ENCODE data around the gene BABAM2. TPM values are rescaled to one million over a fixed set of nuclear protein-coding genes. Genes with fewer than 3 reads are reported as not detected.

The BABAM2 gene
- total RNA-seq, 4 donors from 2014 or later = 33.2 to 70.3 (median 38.6) TPM

DNA sequence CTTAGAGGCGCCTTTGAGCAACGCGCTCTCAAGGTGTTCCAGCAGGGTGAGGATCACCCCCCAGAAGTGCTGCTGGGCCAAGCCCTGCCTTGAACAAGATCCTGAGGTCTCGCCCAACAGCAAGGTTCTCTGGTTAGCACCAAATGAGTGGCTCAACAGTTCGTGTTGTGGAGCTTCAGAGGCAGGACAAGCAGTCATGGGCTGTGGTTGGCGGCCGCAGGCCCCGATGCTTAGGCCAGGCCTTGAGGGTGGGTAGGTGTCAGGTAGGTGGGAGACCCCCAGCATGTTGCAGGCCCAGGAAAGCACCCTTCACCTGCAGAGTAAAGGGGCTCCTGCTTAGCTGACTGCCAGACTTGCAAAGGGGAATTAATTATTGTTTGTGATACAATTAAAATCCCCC lies 431.9 kb downstream of the BABAM2 start:
- Histone ChIP-seq H3K4me3 (replicated peaks in 1 of 3) (no peak overlapping the region), H3K36me3 (no peaks in the 10 kb centered on the region), H3K4me1 (peaks cover 0 to 26% of the 10 kb centered on the region in 2 donors), H3K27me3 (no peaks in the 10 kb centered on the region), H3K27ac (no peak overlapping the region), H3K9me3 (no peaks in the 10 kb centered on the region)
- TF ChIP-seq POLR2A (IDR thresholded peaks at IDR 0.05) = no peak
- TF ChIP-seq, protein P1, sequence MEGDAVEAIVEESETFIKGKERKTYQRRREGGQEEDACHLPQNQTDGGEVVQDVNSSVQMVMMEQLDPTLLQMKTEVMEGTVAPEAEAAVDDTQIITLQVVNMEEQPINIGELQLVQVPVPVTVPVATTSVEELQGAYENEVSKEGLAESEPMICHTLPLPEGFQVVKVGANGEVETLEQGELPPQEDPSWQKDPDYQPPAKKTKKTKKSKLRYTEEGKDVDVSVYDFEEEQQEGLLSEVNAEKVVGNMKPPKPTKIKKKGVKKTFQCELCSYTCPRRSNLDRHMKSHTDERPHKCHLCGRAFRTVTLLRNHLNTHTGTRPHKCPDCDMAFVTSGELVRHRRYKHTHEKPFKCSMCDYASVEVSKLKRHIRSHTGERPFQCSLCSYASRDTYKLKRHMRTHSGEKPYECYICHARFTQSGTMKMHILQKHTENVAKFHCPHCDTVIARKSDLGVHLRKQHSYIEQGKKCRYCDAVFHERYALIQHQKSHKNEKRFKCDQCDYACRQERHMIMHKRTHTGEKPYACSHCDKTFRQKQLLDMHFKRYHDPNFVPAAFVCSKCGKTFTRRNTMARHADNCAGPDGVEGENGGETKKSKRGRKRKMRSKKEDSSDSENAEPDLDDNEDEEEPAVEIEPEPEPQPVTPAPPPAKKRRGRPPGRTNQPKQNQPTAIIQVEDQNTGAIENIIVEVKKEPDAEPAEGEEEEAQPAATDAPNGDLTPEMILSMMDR (IDR thresholded peaks at IDR 0.05) = no peak
- DNase-seq = no peak
- intact Hi-C loops (cut with DNase I) = no loop called here
- WGBS, 2 donors = 90 to 97% methylated on average over 4 to 6 of the region's 8 CpGs

DNA sequence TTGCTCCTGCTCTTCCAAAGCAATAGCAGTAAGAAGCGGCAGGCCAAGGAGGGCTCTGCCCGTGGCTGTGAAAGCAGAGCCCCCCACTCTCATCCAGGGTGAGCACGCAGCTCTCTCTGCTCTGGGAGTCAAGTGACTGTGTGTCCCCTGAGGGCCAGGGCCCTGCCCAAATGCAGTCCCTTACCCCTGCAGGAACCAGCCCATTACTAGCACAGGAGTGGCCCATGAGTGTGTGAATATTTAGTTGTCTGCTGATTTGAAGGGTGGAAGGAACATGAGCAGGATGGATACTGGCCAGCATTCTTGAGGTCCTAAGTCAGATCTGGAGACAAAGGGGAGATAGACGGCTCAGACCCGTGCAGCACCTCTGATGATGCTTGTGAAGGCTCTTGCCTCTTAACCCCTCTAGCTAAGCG lies 432.5 kb downstream of the BABAM2 start:
- H3K27ac ChIP-seq = no peak overlapping the region
- no peaks in the 10 kb centered on the region for H3K36me3 ChIP-seq
- no peaks in the 10 kb centered on the region for H3K9me3 ChIP-seq
- no peaks in the 10 kb centered on the region for H3K27me3 ChIP-seq
- no peak overlapping the region for H3K4me3 ChIP-seq (replicated peaks in 1 of 3)
- WGBS, 2 donors = 88 to 97% methylated on average over 6 of the region's 6 CpGs
- H3K4me1 ChIP-seq = peaks cover 0 to 20% of the 10 kb centered on the region in 2 donors
- DNase-seq = no peak
- intact Hi-C loops (cut with DNase I) = no loop called here
- no peak for TF ChIP-seq POLR2A (IDR thresholded peaks at IDR 0.05)
- TF ChIP-seq, protein P1 (IDR thresholded peaks at IDR 0.05) = no peak

DNA sequence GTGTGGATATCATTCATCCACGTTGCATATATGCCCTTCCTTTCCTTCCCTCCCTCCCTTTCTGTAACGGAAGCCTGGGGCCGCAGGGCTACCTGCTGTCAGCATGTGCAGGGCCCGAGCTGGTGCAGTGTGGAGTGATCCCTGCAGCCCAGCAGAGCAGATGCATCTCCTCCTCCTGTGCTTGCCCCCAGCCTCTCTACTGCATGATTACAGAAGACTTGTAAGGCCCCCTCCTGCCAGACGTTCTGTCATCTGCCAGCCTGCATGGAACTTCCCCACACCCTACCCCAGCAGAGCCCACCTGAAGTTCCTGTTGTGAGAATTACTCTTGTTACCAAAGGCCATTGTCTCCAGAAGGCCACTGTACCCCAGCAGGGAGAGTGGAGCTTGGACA lies 434.6 kb downstream of the BABAM2 start:
- intact Hi-C loops (cut with DNase I) = no loop called here
- TF ChIP-seq, protein P1 (IDR thresholded peaks at IDR 0.05) = no peak
- TF ChIP-seq POLR2A (IDR thresholded peaks at IDR 0.05) = no peak
- DNase-seq = no peak

DNA sequence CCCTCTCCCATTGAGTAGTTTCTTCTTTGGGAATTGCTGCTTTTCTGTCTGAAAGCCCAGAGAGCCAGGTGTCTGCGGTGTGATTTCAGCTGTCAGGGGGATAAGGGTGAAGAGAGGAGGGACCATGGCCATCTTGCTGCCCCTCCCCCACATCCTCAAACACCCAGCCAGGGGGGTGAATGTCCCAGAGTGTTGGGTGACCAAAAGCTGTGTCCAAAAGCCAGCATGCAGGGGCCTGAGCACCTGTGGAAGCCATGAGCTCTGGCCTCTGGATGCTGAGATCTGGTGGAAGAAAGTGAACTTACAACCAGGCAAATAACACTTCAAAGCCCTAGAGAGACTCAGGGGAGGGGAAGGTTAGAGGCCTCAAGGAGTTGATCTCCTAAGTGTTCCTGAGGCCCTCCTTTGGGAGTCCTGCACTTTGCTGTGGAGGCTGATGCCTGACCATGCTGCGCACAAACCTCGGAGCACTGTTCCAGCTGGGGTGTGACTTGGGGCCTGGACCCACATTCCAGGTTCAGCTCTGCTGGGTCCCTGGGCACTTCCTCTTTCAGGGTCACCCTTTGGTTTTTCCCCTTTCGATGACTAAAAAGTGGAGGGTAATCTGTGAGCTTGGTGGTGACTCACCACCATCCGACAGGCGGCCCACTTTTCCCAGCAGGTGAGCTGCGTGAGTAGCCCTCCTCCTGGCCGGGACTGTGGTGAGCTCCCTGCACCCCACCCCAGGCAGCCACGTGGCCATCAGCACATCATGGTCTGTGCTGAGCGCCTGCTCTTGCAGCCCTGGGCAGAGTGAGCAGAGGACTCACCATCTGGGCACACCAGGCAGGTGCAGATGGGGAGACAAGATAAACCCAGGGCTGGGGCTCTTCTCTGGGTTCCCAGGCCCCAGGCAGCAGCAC lies 435.3 kb downstream of the BABAM2 start:
- peaks cover 0 to 12% of the 10 kb centered on the region in 2 donors for H3K4me1 ChIP-seq

More for the DNA sequence above, 434.6 kb downstream of the BABAM2 start:
- 92 to 93% methylated on average over 5 of the region's 5 CpGs for WGBS, 2 donors
- Histone ChIP-seq H3K4me1 (peaks cover 0 to 12% of the 10 kb centered on the region in 2 donors), H3K9me3 (no peaks in the 10 kb centered on the region), H3K36me3 (no peaks in the 10 kb centered on the region), H3K4me3 (replicated peaks in 1 of 3) (no peak overlapping the region), H3K27me3 (no peaks in the 10 kb centered on the region), H3K27ac (no peak overlapping the region)

DNA sequence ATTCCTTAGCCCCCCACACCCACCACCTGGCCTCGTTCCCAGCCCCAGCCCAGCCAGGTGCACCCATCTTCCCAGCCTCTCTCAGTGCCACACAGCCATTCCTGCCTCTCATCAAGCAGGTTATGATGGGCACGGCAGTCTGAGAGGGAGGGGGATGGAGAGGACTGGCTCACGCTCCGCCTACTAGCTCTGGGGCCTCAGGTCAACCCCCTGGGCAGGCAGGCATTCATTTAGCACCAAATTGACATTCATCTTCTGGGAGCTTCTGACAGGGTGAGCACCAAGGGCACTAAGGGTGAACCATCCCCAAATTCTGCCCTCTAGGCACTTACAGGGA lies 435.9 kb downstream of the BABAM2 start:
- 92 to 94% methylated on average over 4 of the region's 4 CpGs for WGBS, 2 donors

More for the DNA sequence above, 435.3 kb downstream of the BABAM2 start:
- TF ChIP-seq, protein P1 (IDR thresholded peaks at IDR 0.05) = no peak
- TF ChIP-seq POLR2A (IDR thresholded peaks at IDR 0.05) = no peak
- no peaks in the 10 kb centered on the region for H3K9me3 ChIP-seq
- intact Hi-C loops (cut with DNase I) = no loop called here
- H3K27me3 ChIP-seq = no peaks in the 10 kb centered on the region
- no peak overlapping the region for H3K4me3 ChIP-seq (replicated peaks in 1 of 3)
- WGBS, 2 donors = 84 to 91% methylated on average over 10 of the region's 10 CpGs
- DNase-seq = no peak
- no peaks in the 10 kb centered on the region for H3K36me3 ChIP-seq
- H3K27ac ChIP-seq = no peak overlapping the region

More for the DNA sequence above, 435.9 kb downstream of the BABAM2 start:
- H3K9me3 ChIP-seq = no peaks in the 10 kb centered on the region
- TF ChIP-seq, protein P1 (IDR thresholded peaks at IDR 0.05) = no peak
- TF ChIP-seq POLR2A (IDR thresholded peaks at IDR 0.05) = no peak
- no peak overlapping the region for H3K27ac ChIP-seq
- peaks cover 0 to 8% of the 10 kb centered on the region in 2 donors for H3K4me1 ChIP-seq
- no peak for DNase-seq
- no peaks in the 10 kb centered on the region for H3K27me3 ChIP-seq
- H3K36me3 ChIP-seq = no peaks in the 10 kb centered on the region
- intact Hi-C loops (cut with DNase I) = no loop called here
- no peak overlapping the region for H3K4me3 ChIP-seq (replicated peaks in 1 of 3)

Data from thyroid gland (tissue), 4 donors.